Right renal cortex interstitium (tissue), 3 donors: ENCODE data around the gene CCDC106. TPM values are rescaled to one million over a fixed set of nuclear protein-coding genes. Genes with fewer than 3 reads are reported as not detected.

Experiments
- DNase-seq, 3 donors: peaks; one replicate each; pipeline ENCODE4 v3.0.0-alpha.2; 2013; ENCODE audit warnings: low read depth in 3 of 3, low spot score in 2 of 3
- polyA plus RNA-seq, 3 donors: library from polyadenylated mRNA; unstranded; fragments of 120-200 nt; gene quantifications; one replicate each; pipeline ENCODE4 v1.2.1, GENCODE V29; 2013; ENCODE audit not compliant: insufficient read length in 3 of 3

The CCDC106 gene
- polyA plus RNA-seq, 3 donors = 19.1 to 20.8 (median 20.8) TPM

DNA sequence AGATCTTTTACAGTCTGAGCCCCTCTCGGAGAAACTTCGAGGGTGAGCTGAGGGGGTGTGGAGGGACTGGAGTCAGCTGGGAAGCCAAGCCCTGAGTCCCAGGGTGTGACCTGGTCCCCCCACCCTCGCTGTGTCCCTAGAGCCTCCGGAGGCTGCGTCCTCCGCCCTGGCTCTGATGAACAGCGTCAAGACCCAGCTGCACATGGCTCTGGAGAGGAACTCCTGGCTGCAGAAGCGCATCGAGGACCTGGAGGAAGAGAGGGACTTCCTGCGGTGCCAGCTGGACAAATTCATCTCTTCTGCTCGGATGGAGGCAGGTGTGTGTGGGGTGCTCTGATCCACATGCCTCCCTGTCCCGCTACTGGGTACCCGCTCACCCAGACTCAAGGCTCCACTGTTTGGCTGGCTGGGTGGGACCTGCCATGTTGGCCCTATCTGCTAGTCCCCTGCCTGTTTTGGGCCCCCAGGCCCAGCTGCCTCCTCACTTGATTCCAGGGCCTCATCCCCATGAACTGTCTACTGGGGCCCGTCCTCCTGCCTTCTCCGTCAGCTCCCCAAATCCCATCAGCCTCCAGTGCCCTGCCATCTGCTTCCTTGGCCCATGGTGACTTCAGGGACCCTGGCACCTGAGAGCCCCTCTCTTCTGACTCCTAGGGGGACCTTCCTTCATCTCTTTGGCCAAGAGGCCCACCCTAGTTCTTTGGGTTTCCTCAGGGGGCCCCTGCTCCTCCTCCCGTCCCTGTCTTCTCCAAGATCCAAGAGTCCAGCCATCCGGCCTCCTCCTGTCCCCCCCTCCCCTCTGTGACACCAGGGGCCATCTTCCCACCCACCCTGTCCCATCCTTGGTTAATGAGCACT, 1.5 kb downstream of the CCDC106 start:
- DNase-seq = no peak

GRCh38 chr19:55650126-55650557, 2.1 kb downstream of the CCDC106 start:
- DNase-seq = no peak

- DNase-seq = no peak
These were observed 2.7 kb downstream of the CCDC106 start for GRCh38 chr19:55650602-55651230.

GRCh38 chr19:55651236-55651635, 3.2 kb downstream of the CCDC106 start:
- DNase-seq = no peak

GRCh38 chr19:55652311-55653128, 4.5 kb downstream of the CCDC106 start:
- DNase-seq = no peak

- peak; percentile 98 to 99 (median 98) for DNase-seq
These were observed 5.8 kb downstream of the CCDC106 start for GRCh38 chr19:55653651-55654322.

GRCh38 chr19:55654323-55654867, 6.4 kb downstream of the CCDC106 start:
- peak; percentile 98 to 100 (median 99) for DNase-seq

DNA sequence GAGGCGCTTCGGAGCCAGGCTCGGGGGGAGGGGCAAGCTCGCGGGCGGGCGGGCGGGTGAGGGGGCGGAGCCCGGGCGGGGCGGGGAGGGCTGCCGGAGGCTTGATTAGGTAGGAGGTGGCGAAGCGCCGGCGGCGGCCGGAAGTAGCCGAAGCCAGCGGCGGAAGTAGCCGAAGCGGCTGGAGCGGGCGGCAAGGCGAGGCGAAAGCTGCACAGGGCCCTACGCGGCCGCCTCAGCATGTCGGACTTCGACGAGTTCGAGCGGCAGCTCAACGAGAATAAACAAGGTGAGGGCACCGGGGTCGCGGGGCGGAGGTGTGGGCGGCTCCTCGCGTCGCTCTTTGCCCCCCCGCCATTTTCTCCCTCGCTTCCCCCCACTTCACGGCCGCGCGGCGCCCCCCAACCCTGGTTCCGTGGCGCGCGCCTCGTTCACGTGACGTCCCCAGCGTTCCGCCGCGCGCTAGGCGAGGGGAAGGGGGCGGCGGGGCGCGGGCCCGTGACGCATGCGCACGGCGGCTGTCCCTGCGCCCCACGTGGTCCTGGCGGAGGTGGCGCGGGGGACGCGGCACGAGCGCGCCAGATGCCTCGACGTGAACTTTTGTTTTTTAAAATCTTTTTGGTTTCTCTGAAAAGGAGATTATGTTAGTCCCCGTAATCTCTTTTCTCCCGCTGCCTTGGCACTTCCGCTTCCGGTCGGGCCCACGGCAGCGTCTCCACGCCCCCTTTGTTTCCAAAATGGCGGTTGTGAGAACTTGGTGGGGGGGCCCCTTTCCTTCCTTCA, 7.0 kb downstream of the CCDC106 start, which contains the start of gene U2AF2:
U2AF2 (plus strand) TSS at position 168 of the 780 bp plus-strand sequence; CDS start at position 238, 70 bp downstream.
- DNase-seq = no peak

DNA sequence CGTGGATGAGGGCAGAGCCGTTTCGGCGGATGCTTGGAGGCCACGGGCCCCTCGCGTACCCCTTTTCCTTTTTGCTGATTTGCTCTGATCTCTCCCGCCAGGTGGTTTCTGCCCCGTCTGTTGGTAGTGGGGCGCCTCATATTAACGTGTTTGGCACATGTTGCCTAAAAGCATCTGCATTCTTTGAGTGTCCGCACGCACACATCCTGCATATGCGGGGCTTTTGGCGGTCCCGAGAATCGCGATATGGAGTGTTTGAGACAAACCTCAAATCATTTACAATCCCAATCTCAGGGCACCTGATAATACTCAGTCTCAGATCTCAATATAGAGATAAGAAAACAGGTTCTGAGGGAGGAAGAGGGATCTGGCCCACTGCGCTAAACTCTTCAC, 7.6 kb downstream of the CCDC106 start:
- no peak for DNase-seq

DNA sequence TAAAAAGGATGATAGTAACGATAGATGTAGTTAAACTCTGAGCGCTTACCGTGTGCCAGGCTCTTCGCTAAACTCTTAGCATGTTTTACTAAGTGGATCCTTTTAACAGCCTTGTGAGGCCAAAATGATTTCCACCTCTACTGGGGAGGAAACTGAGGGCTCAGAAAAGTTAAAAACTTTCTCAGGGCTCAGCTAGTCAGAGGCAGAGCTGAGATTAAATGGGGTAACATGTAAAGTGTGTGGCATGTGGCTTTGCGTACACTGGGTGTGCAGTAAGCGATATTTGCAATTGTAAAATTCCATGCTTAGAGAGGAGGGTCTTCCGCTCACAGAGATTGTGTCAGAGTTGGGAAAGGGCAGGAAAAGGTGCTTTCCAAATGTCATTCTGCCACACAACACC, 8.5 kb downstream of the CCDC106 start:
- no peak for DNase-seq

- DNase-seq = no peak
These were observed 9.2 kb downstream of the CCDC106 start for GRCh38 chr19:55656988-55657747.

DNA sequence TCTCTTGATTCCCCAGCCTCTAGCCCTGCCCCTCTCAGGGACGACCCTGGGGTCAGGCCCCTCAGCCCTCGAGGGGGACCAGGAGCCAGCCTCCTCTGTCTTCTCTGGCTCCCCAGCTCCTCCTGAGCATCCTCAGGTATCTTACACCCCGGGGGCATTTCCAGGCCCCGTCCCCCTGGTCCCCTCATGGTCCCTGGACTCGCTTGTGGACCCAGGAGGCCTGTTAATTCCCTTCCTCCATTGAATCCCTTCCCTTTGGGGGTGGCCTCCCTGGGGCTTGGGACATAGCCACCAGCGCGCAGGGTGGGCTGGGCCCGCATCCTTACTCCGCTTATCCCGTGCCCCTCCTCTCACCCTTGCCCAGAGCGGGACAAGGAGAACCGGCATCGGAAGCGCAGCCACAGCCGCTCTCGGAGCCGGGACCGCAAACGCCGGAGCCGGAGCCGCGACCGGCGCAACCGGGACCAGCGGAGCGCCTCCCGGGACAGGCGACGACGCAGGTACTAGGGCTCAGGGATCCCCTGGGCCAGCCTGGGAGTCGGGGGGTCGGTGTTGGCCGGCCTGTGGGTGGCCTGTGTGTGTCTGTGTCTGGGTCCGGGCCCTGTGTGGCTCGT, 10.9 kb downstream of the CCDC106 start:
- no peak for DNase-seq

- no peak for DNase-seq
These were observed 11.8 kb downstream of the CCDC106 start for GRCh38 chr19:55659822-55660221.

- DNase-seq = no peak
These were observed 12.4 kb downstream of the CCDC106 start for GRCh38 chr19:55660404-55660803.

DNA sequence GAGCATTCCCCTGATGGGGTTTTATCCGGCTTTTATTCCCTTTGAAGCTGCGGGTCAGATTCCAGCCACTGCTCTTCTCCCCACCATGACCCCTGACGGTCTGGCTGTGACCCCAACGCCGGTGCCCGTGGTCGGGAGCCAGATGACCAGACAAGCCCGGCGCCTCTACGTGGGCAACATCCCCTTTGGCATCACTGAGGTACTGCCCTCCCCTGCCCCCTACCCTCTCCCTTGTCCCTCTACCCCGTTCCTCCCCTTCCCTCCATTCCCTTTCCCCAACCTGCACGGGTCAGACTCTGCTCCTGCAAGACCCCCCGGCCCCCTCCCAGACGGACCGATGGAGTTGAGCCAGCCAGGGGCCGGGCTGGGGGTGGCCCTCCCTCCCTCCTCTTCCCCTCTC, 13.0 kb downstream of the CCDC106 start:
- no peak for DNase-seq

DNA sequence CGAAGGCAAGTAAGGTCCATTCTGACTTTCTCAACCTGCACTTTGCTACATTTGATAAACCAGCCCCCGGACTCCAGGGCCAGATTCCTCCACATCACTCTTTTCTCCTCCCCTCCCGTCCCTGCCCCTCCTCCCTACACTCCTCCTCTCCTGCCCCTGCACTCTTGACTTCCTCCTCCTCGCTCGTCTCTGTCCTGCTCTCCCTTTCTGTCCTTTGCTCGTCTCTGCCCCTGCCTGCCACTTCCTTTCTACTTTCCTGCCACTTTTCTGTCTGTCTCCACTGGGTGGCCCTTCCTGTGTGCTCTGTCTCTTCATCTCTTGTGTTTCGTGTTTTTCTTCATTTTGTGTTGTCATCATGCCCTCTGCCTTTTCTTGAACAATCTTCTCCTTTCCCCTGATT, 13.8 kb downstream of the CCDC106 start:
- no peak for DNase-seq

- no peak for DNase-seq
These were observed 16.0 kb downstream of the CCDC106 start for GRCh38 chr19:55663846-55664536.
